Astrocyte of the cerebellum (primary cell): ENCODE data around the gene OGFOD2.

Experiments
- DNase-seq: peaks from one replicate; pipeline ENCODE4 v3.0.0-alpha.2; 2011; ENCODE audit warnings: low read depth
- H3K4me3 ChIP-seq: 2 replicates; pipeline ENCODE4 v1.5.1; 2011; ENCODE audit warnings: mild to moderate bottlenecking, low read depth, low read length, moderate library complexity
- in situ Hi-C: cut with HindIII; loops from 2 replicates; pipeline ENCODE4 v1.10.0; 2017; ENCODE audit warnings: low sequenced_read_pairs
- TF ChIP-seq, protein P1 (sequence below): IDR thresholded peaks from 2 replicates; pipeline ENCODE4 v1.5.1; 2012; ENCODE audit warnings: low read length, low read depth, moderate library complexity, mild to moderate bottlenecking; ENCODE audit errors: missing control alignments

OGFOD2 gene

DNA sequence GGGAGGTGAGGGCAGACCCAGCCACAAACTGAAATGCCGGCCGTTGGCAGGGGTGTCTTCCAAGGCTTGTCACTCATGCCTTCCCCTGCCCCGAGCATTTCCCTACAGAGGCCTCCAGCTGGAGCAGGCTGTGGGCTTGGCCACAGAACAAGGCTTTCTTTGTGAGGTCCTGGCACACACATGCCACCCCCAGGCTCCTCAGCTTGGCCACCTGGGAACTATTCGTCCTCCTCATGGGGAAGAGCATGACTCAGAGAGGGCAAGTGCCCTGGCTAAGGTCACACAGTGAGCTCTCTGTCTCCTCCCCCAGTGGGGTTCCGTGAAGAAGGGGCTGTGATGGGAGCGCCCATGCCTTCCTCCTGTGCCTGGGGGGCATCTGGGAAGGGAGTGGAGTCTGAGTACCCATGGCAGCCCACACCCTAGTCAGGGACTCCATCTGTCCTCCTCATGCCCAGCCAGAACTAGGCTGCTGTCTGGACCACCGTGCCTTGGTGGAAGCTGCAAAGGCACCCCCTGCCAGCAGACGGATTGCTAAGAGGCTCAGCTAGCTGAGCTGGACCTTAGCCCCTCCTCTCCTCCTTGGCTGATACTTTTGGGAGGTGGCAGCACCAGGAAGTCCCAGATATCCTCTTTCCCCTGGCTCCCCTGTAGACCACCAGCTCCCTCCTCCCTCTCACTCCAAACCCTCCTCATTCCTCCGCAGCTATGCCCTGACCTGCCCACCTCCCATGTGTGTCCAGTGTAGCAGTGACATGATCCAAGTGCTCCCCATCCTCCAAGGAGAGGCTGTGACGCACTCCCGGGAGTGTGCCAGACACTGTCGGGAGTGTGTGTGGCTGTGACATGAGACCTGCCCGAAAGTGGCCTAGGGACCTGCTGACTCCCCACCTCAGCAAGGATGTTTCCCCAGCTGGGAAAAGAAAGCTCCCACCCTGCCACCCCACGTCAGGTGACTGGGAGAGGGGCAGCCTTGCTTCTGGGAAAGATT lies 30.1 kb upstream of the OGFOD2 start:
- TF ChIP-seq, protein P1, sequence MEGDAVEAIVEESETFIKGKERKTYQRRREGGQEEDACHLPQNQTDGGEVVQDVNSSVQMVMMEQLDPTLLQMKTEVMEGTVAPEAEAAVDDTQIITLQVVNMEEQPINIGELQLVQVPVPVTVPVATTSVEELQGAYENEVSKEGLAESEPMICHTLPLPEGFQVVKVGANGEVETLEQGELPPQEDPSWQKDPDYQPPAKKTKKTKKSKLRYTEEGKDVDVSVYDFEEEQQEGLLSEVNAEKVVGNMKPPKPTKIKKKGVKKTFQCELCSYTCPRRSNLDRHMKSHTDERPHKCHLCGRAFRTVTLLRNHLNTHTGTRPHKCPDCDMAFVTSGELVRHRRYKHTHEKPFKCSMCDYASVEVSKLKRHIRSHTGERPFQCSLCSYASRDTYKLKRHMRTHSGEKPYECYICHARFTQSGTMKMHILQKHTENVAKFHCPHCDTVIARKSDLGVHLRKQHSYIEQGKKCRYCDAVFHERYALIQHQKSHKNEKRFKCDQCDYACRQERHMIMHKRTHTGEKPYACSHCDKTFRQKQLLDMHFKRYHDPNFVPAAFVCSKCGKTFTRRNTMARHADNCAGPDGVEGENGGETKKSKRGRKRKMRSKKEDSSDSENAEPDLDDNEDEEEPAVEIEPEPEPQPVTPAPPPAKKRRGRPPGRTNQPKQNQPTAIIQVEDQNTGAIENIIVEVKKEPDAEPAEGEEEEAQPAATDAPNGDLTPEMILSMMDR, result no peak
- DNase-seq, result no peak
- in situ Hi-C loops, result loop anchor here (5.0 kb wide), 1 partner anchor 63 kb away; no protein-coding TSS in a partner anchor
- H3K4me3 ChIP-seq, result no peak overlapping the region

- in situ Hi-C loops, result loop anchor here (5.0 kb wide), 1 partner anchor 65 kb away; no protein-coding TSS in a partner anchor
- H3K4me3 ChIP-seq, result no peak overlapping the region
- TF ChIP-seq, protein P1, result peak; percentile 54
- DNase-seq, result peak; percentile 98
Measured at GRCh38 chr12:122946690-122947341, 28.2 kb upstream of the OGFOD2 start.

- DNase-seq, result no peak
- in situ Hi-C loops, result loop anchor here (5.0 kb wide), 1 partner anchor 65 kb away; no protein-coding TSS in a partner anchor
- H3K4me3 ChIP-seq, result no peak overlapping the region
- TF ChIP-seq, protein P1, result peak; percentile 15
Measured at GRCh38 chr12:122947352-122947792, 27.7 kb upstream of the OGFOD2 start.

DNA sequence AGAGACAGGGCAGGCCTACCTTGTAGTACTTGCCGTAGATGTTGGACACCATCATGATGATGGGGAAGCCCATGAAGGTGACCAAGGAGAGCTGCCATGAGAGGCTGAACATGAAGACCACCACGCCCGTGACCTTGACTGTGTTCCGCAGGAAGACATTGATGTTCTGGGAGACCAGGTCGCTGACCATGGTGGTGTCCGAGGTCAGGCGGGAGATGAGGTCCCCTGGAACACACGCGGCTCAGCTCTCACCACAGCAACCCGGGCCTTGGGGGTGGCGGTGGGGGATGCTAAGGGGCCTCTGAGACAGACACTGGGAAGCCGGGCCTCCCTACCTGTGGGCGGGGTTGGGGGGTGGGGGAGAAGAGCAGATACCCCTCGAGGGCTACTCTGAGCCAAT lies 26.4 kb upstream of the OGFOD2 start:
- TF ChIP-seq, protein P1, result no peak
- no peak for DNase-seq
- in situ Hi-C loops, result loop anchor here (5.0 kb wide), 1 partner anchor 66 kb away; no protein-coding TSS in a partner anchor
- H3K4me3 ChIP-seq, result no peak overlapping the region

- DNase-seq, result no peak
- H3K4me3 ChIP-seq, result no peak overlapping the region
- TF ChIP-seq, protein P1, result no peak
- in situ Hi-C loops, result loop anchor here (5.0 kb wide), 1 partner anchor 67 kb away; no protein-coding TSS in a partner anchor
Measured at GRCh38 chr12:122949405-122949804, 25.6 kb upstream of the OGFOD2 start.
